H1 (cell line): ENCODE results near the gene ANKRD27. TPM values are rescaled to one million over a fixed set of nuclear protein-coding genes. Genes with fewer than 3 reads are reported as not detected.

Experiments used
- ASH2L ChIP-seq: fragments of 200-600, 300-600 bp; sonication (generic); IDR thresholded peaks from one replicate; pipeline ENCODE4 v1.7.1; 2017; ENCODE audit warnings: low read length
- ATF2 ChIP-seq: IDR thresholded peaks from 2 replicates; pipeline ENCODE4 v1.6.1; 2012; ENCODE audit warnings: low read length, inconsistent platforms
- E2F6 ChIP-seq: IDR thresholded peaks from 2 replicates; pipeline ENCODE4 v1.6.1; 2012; ENCODE audit warnings: inconsistent platforms
- EZH2 ChIP-seq: fragments of 200-600 bp; sonication (generic); IDR thresholded peaks from 2 replicates; pipeline ENCODE4 v1.7.1; 2012; ENCODE audit warnings: low read depth, mild to moderate bottlenecking, moderate library complexity, low read length, inconsistent platforms; ENCODE audit not compliant: severe bottlenecking
- HDAC2 ChIP-seq, 2 experiments: fragments of 300-600 bp in 1 of 2; sonication (generic) in 1 of 2; IDR thresholded peaks; 2 replicates each; pipeline ENCODE4 v1.6.1; 2011 to 2012; ENCODE audit warnings: low read depth in 2 of 2, low read length in 2 of 2, mild to moderate bottlenecking in 2 of 2, moderate library complexity in 2 of 2, borderline replicate concordance in 1 of 2, inconsistent platforms in 1 of 2
- NANOG ChIP-seq: IDR thresholded peaks from 2 replicates; pipeline ENCODE4 v1.6.1; 2011; ENCODE audit warnings: low read length, low read depth, mild to moderate bottlenecking, inconsistent platforms; ENCODE audit not compliant: insufficient read depth, poor library complexity, severe bottlenecking
- SIX5 ChIP-seq: IDR thresholded peaks from 2 replicates; pipeline ENCODE4 v1.6.1; 2011; ENCODE audit warnings: mild to moderate bottlenecking, low read depth, low read length
- polyA plus RNA-seq, 7 experiments: library from polyadenylated mRNA; depleted of rRNA in 3 of 7; stranded (reverse) in 5 of 7; unstranded in 2 of 7; fragments of >200 nt in 5 of 7; fragments of 200-250 nt in 2 of 7; gene quantifications; 1 replicate in 5 of 7; 2 replicates in 1 of 7; 4 replicates in 1 of 7; pipeline versions ENCODE4 v1.2.1 to v1.2.3, GENCODE V29; 2011 to 2013; ENCODE audit warnings: missing spikeins in 2 of 7, mixed read lengths in 2 of 7
- total RNA-seq: library from RNA; stranded (reverse); fragmentation: NEBNext Ultra II Directional; extraction: Animal tissue kit (Norgen Biotek cat#: 25700); gene quantifications from 2 replicates; pipeline ENCODE4 v1.2.1, GENCODE V29; 2021
- TF ChIP-seq, protein P1 (sequence below): IDR thresholded peaks from 2 replicates; pipeline ENCODE4 v1.6.1; 2012; ENCODE audit warnings: inconsistent platforms

The ANKRD27 gene
- total and polyA plus RNA-seq, 2 of the 8 experiments (the other 6 are each of a cell fraction or from before 2014, with no cell fraction given): 27.9 to 55.7 TPM

- TF ChIP-seq E2F6: peak; percentile 68
- TF ChIP-seq NANOG: no peak
- peak in 1 of 2 experiments; percentile 23; a peak in 1 of 4 replicates for TF ChIP-seq HDAC2 (IDR thresholded peaks at IDR 0.05; ENCODE audit: borderline replicate concordance in 1 of 2, low read depth in 2 of 2, low read length in 2 of 2)
- TF ChIP-seq ATF2: no peak
- TF ChIP-seq ASH2L: no peak
- TF ChIP-seq, protein P1, sequence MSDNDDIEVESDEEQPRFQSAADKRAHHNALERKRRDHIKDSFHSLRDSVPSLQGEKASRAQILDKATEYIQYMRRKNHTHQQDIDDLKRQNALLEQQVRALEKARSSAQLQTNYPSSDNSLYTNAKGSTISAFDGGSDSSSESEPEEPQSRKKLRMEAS: peak; percentile 69
- peak; percentile 94 for TF ChIP-seq EZH2
- TF ChIP-seq SIX5: no peak
Observed at GRCh38 chr19:32676186-32676894, 1.4 kb upstream of the ANKRD27 start (continued).
